SJCRH30 (cell line): ENCODE results near the gene TCEA2. TPM values are rescaled to one million over a fixed set of nuclear protein-coding genes. Genes with fewer than 3 reads are reported as not detected.

Experiments
- DNase-seq, 2 experiments: peaks; one replicate each; pipeline ENCODE4 v3.0.0-alpha.2; 2015 to 2020
- H3K27ac ChIP-seq: fragments of 250-450 bp; sonication (Bioruptor Pico); 2 replicates; pipeline ENCODE4 v1.5.1; 2020; ENCODE audit warnings: mild to moderate bottlenecking, moderate library complexity
- H3K27me3 ChIP-seq: fragments of 250-450 bp; sonication (Bioruptor Pico); 2 replicates; pipeline ENCODE4 v1.5.1; 2020; ENCODE audit warnings: mild to moderate bottlenecking, moderate library complexity
- H3K36me3 ChIP-seq: fragments of 250-450 bp; sonication (Bioruptor Pico); 2 replicates; pipeline ENCODE4 v1.5.1; 2020; ENCODE audit warnings: mild to moderate bottlenecking, moderate library complexity
- H3K4me1 ChIP-seq: fragments of 250-450 bp; sonication (Bioruptor Pico); 2 replicates; pipeline ENCODE4 v1.5.1; 2020; ENCODE audit warnings: mild to moderate bottlenecking, moderate library complexity
- H3K4me3 ChIP-seq: fragments of 250-450 bp; sonication (Bioruptor Pico); 2 replicates; pipeline ENCODE4 v1.5.1; 2020; ENCODE audit warnings: mild to moderate bottlenecking, moderate library complexity
- H3K9me3 ChIP-seq: fragments of 250-450 bp; sonication (Bioruptor Pico); replicated peaks from 2 replicates; pipeline ENCODE4 v1.5.1; 2020; ENCODE audit warnings: mild to moderate bottlenecking, moderate library complexity
- total RNA-seq: library from RNA; depleted of rRNA; stranded (reverse); fragments of >200 nt; shearing (Covaris generic); gene quantifications from 2 replicates; pipeline ENCODE4 v1.2.3, GENCODE V29; 2014

TCEA2 gene
- total RNA-seq, 1 experiment from 2014 or later, result 16.9 TPM

DNA sequence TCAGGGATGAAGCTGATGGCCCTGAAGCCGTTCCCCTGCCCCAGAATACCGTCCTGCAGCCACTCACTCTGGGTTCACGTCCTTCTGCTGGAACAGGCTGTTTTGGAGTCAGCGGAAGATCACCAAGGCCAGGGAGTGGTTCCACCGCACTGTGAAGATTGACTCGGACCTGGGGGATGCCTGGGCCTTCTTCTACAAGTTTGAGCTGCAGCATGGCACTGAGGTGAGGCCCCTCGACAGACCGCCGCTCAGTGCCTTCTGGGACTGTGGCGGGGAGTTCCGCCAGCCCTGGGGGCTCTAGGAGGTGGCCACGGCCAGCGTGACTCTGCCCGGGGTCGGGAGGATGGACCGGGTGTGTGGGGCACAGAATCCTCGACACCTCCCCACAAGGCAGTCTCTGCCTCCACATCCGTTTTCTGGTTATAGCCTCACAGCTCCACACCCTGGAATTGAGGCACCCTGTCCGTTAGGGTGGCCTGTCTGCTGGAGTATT lies 31.1 kb upstream of the TCEA2 start:
- Histone ChIP-seq H3K4me1 (peaks cover 27% of the 10 kb centered on the region), H3K36me3 (peaks cover 56% of the 10 kb centered on the region)
- no peak for DNase-seq

DNA sequence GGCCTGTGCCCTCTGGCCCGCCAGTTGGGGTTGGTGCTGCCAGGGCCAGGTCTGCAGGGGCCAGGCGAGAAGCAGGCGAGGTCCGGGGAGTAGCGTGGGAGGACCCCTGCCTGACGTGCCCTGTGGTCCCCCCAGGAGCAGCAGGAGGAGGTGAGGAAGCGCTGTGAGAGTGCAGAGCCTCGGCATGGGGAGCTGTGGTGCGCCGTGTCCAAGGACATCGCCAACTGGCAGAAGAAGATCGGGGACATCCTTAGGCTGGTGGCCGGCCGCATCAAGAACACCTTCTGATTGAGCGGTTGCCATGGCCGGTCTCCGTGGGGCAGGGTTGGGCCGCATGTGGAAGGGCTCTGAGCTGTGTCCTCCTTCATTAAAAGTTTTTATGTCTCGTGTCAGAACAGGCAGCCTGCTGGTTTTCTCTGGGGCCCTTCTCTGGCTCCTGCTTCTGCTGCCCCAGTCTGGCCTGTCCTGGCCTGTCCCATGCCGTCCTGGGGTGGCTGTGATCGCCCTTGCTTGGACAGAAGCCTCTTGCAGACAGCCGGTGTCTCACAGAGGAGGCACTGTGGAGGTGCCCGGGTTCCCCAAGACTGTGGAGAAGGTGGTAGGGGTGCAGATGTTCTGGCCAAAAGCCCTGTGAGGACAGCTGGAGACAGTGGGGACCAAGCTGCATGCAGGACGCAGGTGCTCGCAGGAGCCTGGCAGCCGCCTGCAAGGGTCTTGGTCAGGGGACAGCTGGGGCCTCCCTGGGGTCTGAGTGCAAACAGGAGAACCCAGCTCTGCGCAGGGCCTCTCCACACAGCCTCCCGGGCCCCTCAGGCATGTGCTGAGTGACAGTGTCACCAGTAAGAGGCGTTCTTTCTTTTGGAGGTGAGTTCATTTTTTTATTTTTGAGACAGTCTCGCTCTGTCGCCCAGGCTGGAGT lies 30.0 kb upstream of the TCEA2 start:
- Histone ChIP-seq H3K27me3 (no peaks in the 10 kb centered on the region), H3K9me3 (no peaks in the 10 kb centered on the region), H3K4me3 (no peak overlapping the region), H3K36me3 (peaks cover 45% of the 10 kb centered on the region), H3K4me1 (peaks cover 33% of the 10 kb centered on the region), H3K27ac (no peak overlapping the region)
- no peak for DNase-seq

More for the DNA sequence above, 31.1 kb upstream of the TCEA2 start:
- H3K27me3 ChIP-seq, result no peaks in the 10 kb centered on the region
- H3K9me3 ChIP-seq, result no peaks in the 10 kb centered on the region
- H3K27ac ChIP-seq, result no peak overlapping the region
- H3K4me3 ChIP-seq, result no peak overlapping the region

DNA sequence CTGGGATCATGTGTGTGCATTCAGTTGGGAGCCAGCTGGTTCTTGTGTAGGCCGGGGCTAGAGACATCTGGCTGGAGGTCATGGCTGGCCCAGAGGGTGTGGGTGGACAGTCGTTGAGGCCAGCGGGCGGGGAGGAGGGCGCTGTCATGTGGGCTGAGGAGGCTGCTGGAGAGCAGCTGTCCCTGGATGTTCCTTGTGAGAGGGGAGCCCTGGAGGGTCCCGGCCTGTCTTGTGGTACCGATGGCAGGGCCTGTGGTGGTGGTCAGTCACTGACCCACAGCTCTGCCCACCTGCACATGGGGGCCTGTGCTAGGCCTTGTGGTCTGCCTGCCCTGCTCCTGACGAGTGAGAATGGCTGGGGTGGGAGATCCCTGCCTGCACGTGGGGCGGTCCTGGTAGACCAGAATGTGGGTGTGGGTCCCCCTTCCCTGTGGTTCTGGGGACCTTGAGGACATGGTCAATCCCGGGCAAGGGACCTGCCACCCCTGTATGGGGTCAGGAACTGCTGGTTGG lies 29.0 kb upstream of the TCEA2 start:
- DNase-seq, result no peak
- H3K9me3 ChIP-seq, result no peaks in the 10 kb centered on the region
- H3K27ac ChIP-seq, result no peak overlapping the region
- H3K4me3 ChIP-seq, result no peak overlapping the region
- peaks cover 34% of the 10 kb centered on the region for H3K36me3 ChIP-seq
- H3K4me1 ChIP-seq, result peaks cover 33% of the 10 kb centered on the region
- no peaks in the 10 kb centered on the region for H3K27me3 ChIP-seq

GRCh38 chr20:64035066-64035932 lies 27.7 kb upstream of the TCEA2 start:
- peaks cover 32% of the 10 kb centered on the region for H3K4me1 ChIP-seq

GRCh38 chr20:64035933-64036345 lies 27.1 kb upstream of the TCEA2 start, which contains the start of gene C20orf204:
Gene C20orf204, plus strand, starts transcription at chr20:64036182. Its CDS starts 142 bp downstream, at chr20:64036324.
- Histone ChIP-seq H3K27ac (peak within 1 kb of the TSS; percentile 9; the same call in 1 of the 2 replicates), H3K36me3 (peaks cover 29% of the 10 kb centered on the region), H3K9me3 (no peaks in the 10 kb centered on the region), H3K4me1 (peaks cover 26% of the 10 kb centered on the region), H3K4me3 (no peak within 1 kb of the TSS), H3K27me3 (peaks cover 7% of the 10 kb centered on the region; the same call in 1 of the 2 replicates)
- no peak for DNase-seq

More at GRCh38 chr20:64035066-64035932, 27.7 kb upstream of the TCEA2 start:
- Histone ChIP-seq H3K36me3 (peaks cover 29% of the 10 kb centered on the region), H3K27ac (no peak overlapping the region), H3K9me3 (no peaks in the 10 kb centered on the region), H3K4me3 (no peak overlapping the region), H3K27me3 (peaks cover under 1% of the 10 kb centered on the region; the same call in 1 of the 2 replicates)
- no peak for DNase-seq

DNA sequence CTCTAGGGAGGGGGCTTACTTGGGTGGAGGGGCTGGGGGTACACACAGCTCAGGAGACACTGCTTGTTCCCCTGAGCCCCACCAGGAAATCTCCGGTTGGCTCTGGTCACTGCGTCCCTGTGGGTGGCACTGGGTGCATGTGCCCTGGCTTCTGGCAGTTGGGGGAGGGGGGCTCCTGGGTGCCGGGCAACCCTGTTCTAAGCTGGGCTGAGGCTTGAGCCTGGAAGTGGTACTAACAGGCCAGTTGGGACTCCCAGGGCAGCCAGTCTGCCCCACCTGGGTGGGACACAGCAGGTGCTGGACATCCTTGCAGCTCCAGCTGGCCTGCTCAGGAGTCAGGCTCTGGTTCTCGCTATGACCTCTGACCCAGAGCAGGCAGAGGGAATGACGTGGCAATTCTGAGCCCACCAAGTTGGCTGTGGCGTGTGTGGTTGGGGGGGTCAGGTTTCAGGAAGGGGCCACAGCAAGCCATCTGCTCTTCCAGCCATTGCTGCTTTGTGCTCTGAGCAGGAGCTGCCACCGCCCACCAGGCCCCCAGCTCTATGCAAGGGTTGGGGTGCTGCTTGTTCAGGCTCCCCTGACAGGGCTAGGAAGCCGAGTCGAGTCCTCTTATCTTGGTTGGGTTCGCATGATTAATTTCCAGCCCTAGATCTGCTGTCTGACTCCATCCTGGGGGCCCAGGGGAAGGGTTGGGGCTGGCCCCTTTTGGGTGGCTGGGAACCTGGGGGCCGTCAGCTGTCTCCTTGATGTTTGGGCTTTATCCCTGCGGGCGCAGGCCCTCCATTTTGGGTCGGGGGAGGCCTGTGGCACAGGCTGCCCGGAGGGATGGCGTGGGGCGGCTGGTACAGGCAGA lies 26.4 kb upstream of the TCEA2 start:
- peak overlapping the region; percentile 9; the same call in 1 of the 2 replicates for H3K27ac ChIP-seq
- peaks cover 11% of the 10 kb centered on the region for H3K27me3 ChIP-seq
- no peaks in the 10 kb centered on the region for H3K9me3 ChIP-seq
- peaks cover 25% of the 10 kb centered on the region for H3K4me1 ChIP-seq
- peak; percentile 80 to 83 for DNase-seq
- H3K36me3 ChIP-seq, result peaks cover 25% of the 10 kb centered on the region
- H3K4me3 ChIP-seq, result no peak overlapping the region

DNA sequence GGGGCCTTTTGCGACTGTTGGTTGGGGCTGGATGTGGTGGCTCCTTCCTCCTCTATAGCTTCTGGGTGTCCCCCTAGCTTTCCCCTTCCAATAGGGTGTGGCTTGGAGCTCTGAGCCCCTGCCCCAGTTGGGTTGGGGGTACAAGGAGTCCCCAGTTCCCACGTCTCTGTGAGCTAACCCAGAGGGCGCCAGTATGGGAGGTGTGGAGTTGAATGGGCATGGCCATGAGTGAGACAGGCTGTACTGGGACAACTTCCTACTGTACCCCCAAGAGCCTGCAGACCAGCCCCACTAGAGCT lies 25.9 kb upstream of the TCEA2 start:
- Histone ChIP-seq H3K27me3 (peaks cover 17% of the 10 kb centered on the region), H3K27ac (no peak overlapping the region), H3K4me3 (no peak overlapping the region), H3K36me3 (peaks cover 19% of the 10 kb centered on the region), H3K4me1 (peaks cover 31% of the 10 kb centered on the region), H3K9me3 (no peaks in the 10 kb centered on the region)
- no peak for DNase-seq

DNA sequence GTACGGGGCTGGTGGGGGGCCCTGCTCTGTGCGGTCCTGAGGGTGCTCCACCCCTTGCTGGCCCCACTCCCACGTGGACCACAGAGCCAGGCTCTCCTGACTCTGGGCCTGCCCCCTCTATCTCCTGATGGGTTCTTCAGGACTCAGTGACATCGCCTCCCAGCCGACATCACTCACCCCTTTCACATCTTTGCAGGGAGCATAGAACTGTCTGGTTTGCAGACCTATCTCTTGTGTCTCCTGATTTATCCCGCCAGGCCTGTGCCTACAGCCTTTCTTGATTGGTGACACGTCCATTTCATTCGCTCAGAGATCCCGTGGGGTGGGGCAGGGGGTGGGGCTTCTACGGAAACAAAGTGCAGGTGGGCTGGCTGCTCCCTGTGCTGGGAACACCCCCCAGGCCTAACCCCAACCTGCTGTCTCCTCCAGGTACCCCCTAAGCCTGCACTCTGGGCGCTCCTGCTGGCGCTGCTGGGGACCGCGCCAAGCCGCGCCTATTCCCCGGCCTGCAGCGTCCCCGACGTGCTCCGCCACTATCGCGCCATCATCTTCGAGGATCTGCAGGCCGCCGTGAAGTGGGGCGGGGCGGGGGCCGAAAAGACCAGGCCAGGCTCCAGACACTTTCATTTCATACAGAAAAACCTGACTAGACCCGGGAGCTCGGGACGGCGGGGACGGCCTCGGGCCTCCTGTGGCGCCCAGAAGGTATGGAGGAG lies 25.3 kb upstream of the TCEA2 start:
- no peak overlapping the region for H3K27ac ChIP-seq
- H3K27me3 ChIP-seq, result peaks cover 19% of the 10 kb centered on the region
- no peak for DNase-seq
- H3K36me3 ChIP-seq, result peaks cover 16% of the 10 kb centered on the region
- peaks cover 33% of the 10 kb centered on the region for H3K4me1 ChIP-seq
- H3K4me3 ChIP-seq, result no peak overlapping the region
- no peaks in the 10 kb centered on the region for H3K9me3 ChIP-seq

DNA sequence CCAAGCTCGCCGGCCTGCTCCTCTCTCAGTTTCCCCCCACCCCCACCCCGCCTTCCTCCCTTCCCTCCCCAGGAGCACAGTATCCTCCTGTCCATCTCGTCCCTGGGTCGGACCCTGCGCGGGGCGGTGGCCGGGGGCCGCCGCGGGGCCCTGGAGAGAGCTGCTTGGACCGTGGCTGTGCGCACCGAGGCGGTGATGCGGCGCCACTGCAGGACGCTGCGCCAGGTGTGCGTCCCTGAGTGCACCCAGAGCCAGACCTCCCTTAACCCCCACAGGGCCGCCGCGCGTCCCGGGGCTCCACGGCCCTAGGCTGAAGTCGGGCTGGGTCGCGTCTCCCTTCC lies 24.8 kb upstream of the TCEA2 start:
- H3K27ac ChIP-seq, result no peak overlapping the region
- no peak for DNase-seq
- H3K9me3 ChIP-seq, result no peaks in the 10 kb centered on the region
- peaks cover 13% of the 10 kb centered on the region for H3K36me3 ChIP-seq
- H3K27me3 ChIP-seq, result peaks cover 19% of the 10 kb centered on the region
- no peak overlapping the region for H3K4me3 ChIP-seq
- peaks cover 33% of the 10 kb centered on the region for H3K4me1 ChIP-seq

DNA sequence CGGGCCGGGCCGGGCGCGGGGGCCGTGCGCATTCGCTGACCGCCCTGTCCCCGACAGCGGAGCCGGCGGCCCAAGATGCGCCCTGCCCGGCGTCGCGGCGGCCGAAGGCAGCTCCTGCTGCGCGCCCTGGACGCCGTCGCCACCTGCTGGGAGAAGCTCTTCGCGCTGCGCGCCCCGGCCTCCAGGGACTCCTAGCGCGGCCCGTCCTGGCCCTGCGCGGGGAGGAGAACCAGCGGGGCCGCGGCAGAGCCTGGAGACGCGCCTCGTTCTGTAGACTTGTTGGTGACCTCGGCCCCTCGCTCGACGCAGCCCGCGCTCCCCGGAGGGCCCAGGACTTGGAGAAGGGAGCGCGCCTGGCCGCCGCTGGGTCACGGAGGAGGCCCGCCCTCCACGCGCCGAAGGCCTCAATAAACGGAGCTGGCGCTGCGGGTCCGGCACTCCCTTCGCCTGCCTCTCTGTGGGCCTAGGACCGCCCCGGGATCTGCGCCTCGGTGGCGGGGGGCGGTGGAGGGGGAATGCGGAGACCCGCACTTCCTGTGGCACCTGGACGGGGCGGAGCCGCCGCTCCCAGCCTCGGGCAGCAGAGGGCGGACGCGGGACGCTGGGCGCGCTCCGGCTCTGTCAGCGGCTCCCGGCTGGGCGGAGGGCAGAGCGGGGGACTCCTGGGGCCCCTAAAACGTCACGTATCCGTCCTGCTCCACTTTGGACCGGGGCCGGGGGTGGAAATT lies 24.3 kb upstream of the TCEA2 start:
- H3K4me1 ChIP-seq, result peaks cover 33% of the 10 kb centered on the region
- H3K4me3 ChIP-seq, result peak overlapping the region; percentile 41

GRCh38 chr20:64039293-64040160 lies 23.5 kb upstream of the TCEA2 start:
- Histone ChIP-seq H3K27me3 (peaks cover 19% of the 10 kb centered on the region), H3K4me1 (peaks cover 34% of the 10 kb centered on the region), H3K27ac (no peak overlapping the region), H3K4me3 (peak overlapping the region; percentile 41), H3K9me3 (no peaks in the 10 kb centered on the region), H3K36me3 (peaks cover 5% of the 10 kb centered on the region; the same call in 1 of the 2 replicates)
- DNase-seq, result no peak

More for the DNA sequence above, 24.3 kb upstream of the TCEA2 start:
- Histone ChIP-seq H3K36me3 (peaks cover 9% of the 10 kb centered on the region), H3K27ac (no peak overlapping the region), H3K9me3 (no peaks in the 10 kb centered on the region), H3K27me3 (peaks cover 19% of the 10 kb centered on the region)
- peak; percentile 52 to 58 for DNase-seq
